AML-193 (cell line): ENCODE measurements around the gene SLC12A9.

Experiments
- DNase-seq, 2 experiments: peaks; one replicate each; lab custom pipeline; 2025; lab: John Stamatoyannopoulos, UW

Gene SLC12A9

GRCh38 chr7:100895956-100896731 lies 43.6 kb downstream of the SLC12A9 start:
- DNase-seq = no peak

- no peak for DNase-seq
Measured at GRCh38 chr7:100896732-100897608, 44.5 kb downstream of the SLC12A9 start.

GRCh38 chr7:100897772-100898454 lies 45.4 kb downstream of the SLC12A9 start:
- no peak for DNase-seq

GRCh38 chr7:100899432-100899831 lies 46.9 kb downstream of the SLC12A9 start:
- no peak for DNase-seq

- DNase-seq = no peak
Measured at GRCh38 chr7:100900978-100901377, 48.5 kb downstream of the SLC12A9 start.

- DNase-seq = no peak
Measured at GRCh38 chr7:100901921-100902332, 49.4 kb downstream of the SLC12A9 start.

GRCh38 chr7:100902638-100903037 lies 50.1 kb downstream of the SLC12A9 start:
- no peak for DNase-seq

DNA sequence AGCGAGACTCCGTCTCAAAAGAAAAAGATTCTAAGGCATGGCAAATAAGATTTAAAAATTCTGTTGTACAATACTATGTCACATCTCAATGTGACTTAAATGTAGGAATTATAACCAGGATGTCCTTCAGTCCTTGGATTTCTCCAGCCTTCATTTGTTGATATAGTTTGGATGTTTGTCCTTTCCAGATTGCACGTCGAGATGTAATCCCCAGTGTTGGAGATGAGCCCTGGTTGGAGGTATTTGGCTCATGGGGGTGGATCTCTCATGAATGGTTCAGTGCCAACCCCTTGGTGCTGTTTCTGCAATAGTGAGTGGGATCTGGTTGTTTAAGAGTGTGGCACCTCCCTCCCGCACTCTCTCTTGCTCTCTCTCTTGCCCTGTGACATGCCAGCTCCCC lies 56.0 kb downstream of the SLC12A9 start:
- DNase-seq = no peak

- peak; percentile 15 to 16 for DNase-seq
Measured at GRCh38 chr7:100910443-100910842, 57.9 kb downstream of the SLC12A9 start.

DNA sequence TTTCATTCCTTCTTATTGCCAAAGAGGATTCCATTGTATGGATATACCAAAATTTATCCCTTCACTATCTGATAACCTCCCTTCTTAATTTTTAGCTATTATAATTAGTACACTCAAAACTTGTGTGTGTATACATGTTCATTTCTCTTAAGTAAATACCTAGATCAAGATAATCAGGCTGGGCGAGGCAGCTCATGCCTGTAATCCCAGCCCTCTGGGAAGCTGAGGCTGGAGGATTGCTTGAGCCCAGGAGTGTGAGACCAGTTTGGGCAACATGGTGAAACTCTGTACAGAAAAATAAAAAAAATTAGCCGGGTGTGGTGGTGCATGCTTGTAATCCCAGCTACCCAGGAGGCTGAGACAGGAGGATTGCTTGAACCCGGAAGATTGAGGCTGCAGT lies 59.0 kb downstream of the SLC12A9 start:
- no peak for DNase-seq

DNA sequence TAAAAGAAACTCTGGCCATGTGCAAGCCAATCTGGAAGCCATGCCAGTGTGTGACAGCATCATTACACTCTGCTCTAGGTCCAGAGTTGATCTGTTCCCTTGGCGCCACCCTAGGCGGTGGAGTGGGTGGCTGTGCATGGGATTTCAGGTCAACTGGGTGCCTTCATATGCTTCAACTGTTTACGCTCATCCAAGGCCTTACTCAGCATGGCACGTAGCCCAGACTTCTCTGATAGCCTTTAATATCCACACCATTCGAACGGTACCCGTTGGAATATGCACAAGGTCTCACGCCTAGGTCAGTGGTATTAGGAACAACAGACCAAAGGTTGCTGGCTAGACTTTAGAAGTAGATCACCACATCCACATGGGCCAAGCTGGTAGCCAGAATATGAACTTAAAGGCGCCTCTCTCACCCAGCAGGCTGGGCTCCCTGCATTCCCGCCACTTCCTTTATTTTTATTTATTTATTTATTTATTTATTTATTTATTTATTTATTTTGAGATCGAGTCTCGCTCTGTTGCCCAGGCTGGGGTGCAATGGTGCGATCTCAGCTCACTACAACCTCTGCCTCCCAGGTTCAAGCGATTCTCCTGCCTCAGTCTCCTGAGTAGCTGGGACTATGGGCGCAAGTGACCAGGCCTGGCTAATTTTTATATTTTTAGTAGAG lies 61.8 kb downstream of the SLC12A9 start:
- DNase-seq = no peak

DNA sequence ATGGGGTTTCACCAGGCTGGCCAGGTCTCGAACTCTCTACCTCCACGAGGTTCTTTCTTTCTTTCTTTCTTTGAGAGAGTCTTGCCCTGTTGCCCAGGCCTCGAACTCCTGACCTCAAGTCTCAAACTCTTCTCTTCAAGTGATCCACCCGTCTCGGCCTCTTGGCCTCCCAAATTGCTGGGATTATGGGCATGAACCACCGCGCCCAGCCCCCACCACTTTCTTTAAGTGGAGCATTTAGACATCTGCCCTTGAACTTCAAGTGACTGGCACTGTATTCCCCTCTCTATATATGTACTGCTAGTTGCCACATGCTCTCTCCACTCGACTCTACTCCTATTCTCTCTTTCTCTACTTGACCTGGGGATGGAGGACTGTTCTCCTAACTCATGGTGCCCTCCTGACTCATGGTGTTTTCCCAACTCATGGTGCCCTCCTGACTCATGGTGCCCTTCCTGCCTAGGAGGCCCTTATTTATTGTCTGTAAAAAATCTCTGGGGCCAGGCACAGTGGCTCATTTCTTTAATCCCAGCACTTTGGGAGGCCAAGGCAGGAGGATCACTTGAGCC lies 62.5 kb downstream of the SLC12A9 start:
- no peak for DNase-seq
